ENCODE data around the gene HYOU1.

GRCh38 chr11:119034813-119035212 lies 22.2 kb downstream of the HYOU1 start:
- TF ChIP-seq CTCF (IDR thresholded peaks at IDR 0.05) (no peak), CHD2 (IDR thresholded peaks at IDR 0.05; ENCODE audit: low read length, partially characterized antibody) (no peak), EP300 (IDR thresholded peaks at IDR 0.05; ENCODE audit: borderline replicate concordance in 1 of 2, low read depth in 1 of 2, low read length in 1 of 2) (no peak), PBX3 (IDR thresholded peaks at IDR 0.05) (no peak), SIN3A (IDR thresholded peaks at IDR 0.05; ENCODE audit: borderline replicate concordance, low read depth, low read length) (no peak), REST (IDR thresholded peaks at IDR 0.05; ENCODE audit: low read depth, low read length) (no peak), GABPA (IDR thresholded peaks at IDR 0.05; ENCODE audit: low read depth) (no peak), SMC3 (IDR thresholded peaks at IDR 0.05; ENCODE audit: low read depth, low read length) (no peak), POLR2AphosphoS5 (IDR thresholded peaks at IDR 0.05; ENCODE audit: low read depth, low read length) (no peak), EZH2phosphoT487 (IDR thresholded peaks at IDR 0.05; ENCODE audit: borderline replicate concordance, low read depth) (no peak)
- TF ChIP-seq, protein P1, sequence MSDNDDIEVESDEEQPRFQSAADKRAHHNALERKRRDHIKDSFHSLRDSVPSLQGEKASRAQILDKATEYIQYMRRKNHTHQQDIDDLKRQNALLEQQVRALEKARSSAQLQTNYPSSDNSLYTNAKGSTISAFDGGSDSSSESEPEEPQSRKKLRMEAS (IDR thresholded peaks at IDR 0.05; ENCODE audit: low read depth), result no peak
